H1 (cell line): ENCODE data around the gene TNP1. TPM values are rescaled to one million over a fixed set of nuclear protein-coding genes. Genes with fewer than 3 reads are reported as not detected.

Source experiments
- CTCF ChIA-PET: fragments of 300-600 bp; sonication (Branson Sonifier 250); formaldehyde crosslinking; loops from one replicate; lab custom pipeline; 2021; ENCODE audit not compliant: partially characterized antibody; lab: Charles Lee
- POLR2A ChIA-PET: fragments of 300-600 bp; sonication (Branson Sonifier 250); formaldehyde crosslinking; loops from one replicate; lab custom pipeline; 2021; ENCODE audit warnings: inconsistent platforms; ENCODE audit not compliant: partially characterized antibody; lab: Charles Lee
- DNase-seq, 2 experiments: peaks; one replicate each; pipeline versions ENCODE4 v3.0.0 to v3.0.0-alpha.2; 2010 to 2022; ENCODE audit warnings: low spot score in 2 of 2, low read depth in 1 of 2, mixed read lengths in 1 of 2
- FAIRE-seq: peaks from 2 replicates; lab custom pipeline; 2011; peaks lifted over from hg19 to GRCh38; lab: Jason Lieb, UNC
- H2AFZ ChIP-seq: 2 replicates; pipeline ENCODE4 v1.8.1; 2012; ENCODE audit warnings: low read length, inconsistent platforms
- H2AK5ac ChIP-seq: 2 replicates; pipeline ENCODE4 v1.6.1; 2013; ENCODE audit warnings: low read depth, low read length
- H2BK120ac ChIP-seq: replicated peaks from 2 replicates; pipeline ENCODE3; 2013; ENCODE audit warnings: low read depth, low read length, inconsistent platforms
- H2BK12ac ChIP-seq: 2 replicates; pipeline ENCODE4 v1.6.1; 2013; ENCODE audit warnings: low read depth, low read length
- H2BK15ac ChIP-seq: 2 replicates; pipeline ENCODE4 v1.6.1; 2013; ENCODE audit warnings: low read length
- H2BK20ac ChIP-seq: 2 replicates; pipeline ENCODE4 v1.6.1; 2013; ENCODE audit warnings: low read length
- H2BK5ac ChIP-seq: 2 replicates; pipeline ENCODE4 v1.6.1; 2013; ENCODE audit warnings: low read depth, low read length
- H3K14ac ChIP-seq: 2 replicates; pipeline ENCODE4 v1.6.1; 2013; ENCODE audit warnings: inconsistent platforms; ENCODE audit not compliant: insufficient read length
- H3K18ac ChIP-seq: 2 replicates; pipeline ENCODE4 v1.6.1; 2013; ENCODE audit warnings: low read length; ENCODE audit errors: extremely low read depth
- H3K23ac ChIP-seq: 2 replicates; pipeline ENCODE4 v1.6.1; 2013; ENCODE audit warnings: inconsistent platforms; ENCODE audit not compliant: insufficient read length
- H3K23me2 ChIP-seq: 2 replicates; pipeline ENCODE4 v1.6.1; 2013; ENCODE audit warnings: low read depth, low read length
- H3K27ac ChIP-seq: 2 replicates; pipeline ENCODE4 v1.6.1; 2011; ENCODE audit warnings: low read depth, low read length, inconsistent platforms
- H3K27me3 ChIP-seq, 4 experiments: replicated peaks in 1 of 4; 1 replicate in 1 of 4; 2 replicates in 3 of 4; pipeline versions ENCODE4 v1.6.1 to v1.8.1; 2011 to 2013; ENCODE audit warnings: low read length in 3 of 4, mild to moderate bottlenecking in 3 of 4, inconsistent platforms in 2 of 4, mixed read lengths in 2 of 4, moderate library complexity in 1 of 4; ENCODE audit not compliant: control insufficient read depth in 3 of 4, insufficient read depth in 3 of 4; ENCODE audit errors: extremely low read depth in 1 of 4
- H3K36me3 ChIP-seq, 4 experiments: 2 replicates each; pipeline versions ENCODE4 v1.6.1 to v1.8.1; 2011 to 2013; ENCODE audit warnings: mild to moderate bottlenecking in 4 of 4, low read length in 3 of 4, moderate library complexity in 2 of 4, control low read depth in 1 of 4, inconsistent platforms in 1 of 4; ENCODE audit not compliant: insufficient read depth in 4 of 4, control insufficient read depth in 2 of 4
- H3K4ac ChIP-seq: replicated peaks from 2 replicates; pipeline ENCODE3; 2013; ENCODE audit warnings: low read length, low read depth, mixed read lengths, inconsistent platforms; ENCODE audit not compliant: insufficient read length
- H3K4me1 ChIP-seq, 4 experiments: replicated peaks in 1 of 4; 1 replicate in 1 of 4; 2 replicates in 3 of 4; pipeline versions ENCODE4 v1.6.1 to v1.8.1; 2011 to 2013; ENCODE audit warnings: low read length in 3 of 4, inconsistent platforms in 2 of 4, mixed read lengths in 1 of 4; ENCODE audit not compliant: insufficient read depth in 4 of 4, control insufficient read depth in 3 of 4
- H3K4me2 ChIP-seq, 2 experiments: 2 replicates each; pipeline versions ENCODE4 v1.6.1 to v1.8.1; 2011 to 2013; ENCODE audit warnings: low read depth in 2 of 2, low read length in 2 of 2, control low read depth in 1 of 2, inconsistent platforms in 1 of 2, mild to moderate bottlenecking in 1 of 2; ENCODE audit not compliant: insufficient read depth in 1 of 2
- H3K4me3 ChIP-seq, 4 experiments: fragments of 200-600, 300-600 bp in 1 of 4; sonication (generic), shearing (Covaris generic), sonication (Bioruptor Twin) in 1 of 4; 2 replicates each; pipeline versions ENCODE4 v1.5.1 to v1.8.1; 2011 to 2016; ENCODE audit warnings: low read length in 4 of 4, low read depth in 3 of 4, control low read depth in 2 of 4, inconsistent platforms in 2 of 4, mild to moderate bottlenecking in 2 of 4, mixed read lengths in 1 of 4, moderate library complexity in 1 of 4; ENCODE audit not compliant: insufficient read depth in 2 of 4; ENCODE audit errors: extremely low read depth in 1 of 4
- H3K56ac ChIP-seq: replicated peaks from 2 replicates; pipeline ENCODE3; 2013; ENCODE audit warnings: low read depth, mild to moderate bottlenecking, mixed read lengths, low read length, inconsistent platforms; ENCODE audit not compliant: insufficient read length
- H3K79me1 ChIP-seq: 2 replicates; pipeline ENCODE4 v1.6.1; 2013; ENCODE audit warnings: low read depth, low read length, control low read depth
- H3K79me2 ChIP-seq, 2 experiments: 2 replicates each; pipeline versions ENCODE4 v1.6.1 to v1.8.1; 2012 to 2013; ENCODE audit warnings: low read length in 2 of 2, mild to moderate bottlenecking in 2 of 2, inconsistent platforms in 1 of 2; ENCODE audit not compliant: insufficient read depth in 2 of 2, control insufficient read depth in 1 of 2
- H3K9ac ChIP-seq, 4 experiments: replicated peaks in 1 of 4; 1 replicate in 1 of 4; 2 replicates in 3 of 4; pipeline versions ENCODE4 v1.6.1 to v1.8.1; 2011 to 2013; ENCODE audit warnings: low read depth in 3 of 4, low read length in 3 of 4, control low read depth in 2 of 4, mild to moderate bottlenecking in 2 of 4, moderate library complexity in 2 of 4, inconsistent platforms in 1 of 4; ENCODE audit errors: extremely low read depth in 1 of 4
- H3K9me3 ChIP-seq, 2 experiments: 2 replicates each; pipeline versions ENCODE4 v1.6.1 to v1.8.1; 2012 to 2013; ENCODE audit warnings: mild to moderate bottlenecking in 2 of 2, moderate library complexity in 2 of 2, control low read depth in 1 of 2, inconsistent platforms in 1 of 2, low read depth in 1 of 2, low read length in 1 of 2, mixed read lengths in 1 of 2; ENCODE audit not compliant: insufficient read depth in 2 of 2
- H4K20me1 ChIP-seq, 2 experiments: replicated peaks in 1 of 2; 2 replicates each; pipeline versions ENCODE3 to v1.8.1; 2011 to 2013; ENCODE audit warnings: inconsistent platforms in 2 of 2, low read length in 2 of 2, mild to moderate bottlenecking in 1 of 2; ENCODE audit not compliant: insufficient read depth in 2 of 2, control insufficient read depth in 1 of 2
- H4K5ac ChIP-seq: 2 replicates; pipeline ENCODE4 v1.6.1; 2013; ENCODE audit warnings: low read length, low read depth, mixed read lengths, inconsistent platforms; ENCODE audit not compliant: insufficient read length
- H4K8ac ChIP-seq: 2 replicates; pipeline ENCODE4 v1.8.0; 2013; ENCODE audit warnings: mild to moderate bottlenecking, moderate library complexity, low read length, inconsistent platforms; ENCODE audit not compliant: insufficient read depth; ENCODE audit errors: extremely low read depth
- H4K91ac ChIP-seq: replicated peaks from 2 replicates; pipeline ENCODE3; 2013; ENCODE audit warnings: low read length, mixed read lengths, inconsistent platforms; ENCODE audit not compliant: insufficient read length
- BACH1 ChIP-seq: IDR thresholded peaks from 2 replicates; pipeline ENCODE4 v1.6.1; 2012; ENCODE audit warnings: low read length, improper control_type of control experiment
- BCL11A ChIP-seq, 2 experiments: IDR thresholded peaks; one replicate each; pipeline ENCODE4 v1.6.1; 2011; ENCODE audit warnings: low read depth in 2 of 2, low read length in 2 of 2, mild to moderate bottlenecking in 2 of 2
- BRCA1 ChIP-seq: IDR thresholded peaks from 2 replicates; pipeline ENCODE4 v1.6.1; 2012; ENCODE audit warnings: low read depth, low read length, improper control_type of control experiment
- CHD2 ChIP-seq: IDR thresholded peaks from 2 replicates; pipeline ENCODE4 v1.6.1; 2012; ENCODE audit warnings: low read length, improper control_type of control experiment
- EGR1 ChIP-seq: IDR thresholded peaks from 2 replicates; pipeline ENCODE4 v1.6.1; 2011; ENCODE audit warnings: low read depth, low read length, borderline replicate concordance
- FOSL1 ChIP-seq: IDR thresholded peaks from 2 replicates; pipeline ENCODE4 v1.6.1; 2011; ENCODE audit warnings: mild to moderate bottlenecking, low read depth, low read length, moderate library complexity; ENCODE audit not compliant: insufficient read depth
- JUND ChIP-seq: IDR thresholded peaks from 2 replicates; pipeline ENCODE4 v1.6.1; 2011; ENCODE audit warnings: mild to moderate bottlenecking, improper control_type of control experiment, low read length
- MAFK ChIP-seq: IDR thresholded peaks from 2 replicates; pipeline ENCODE4 v1.6.1; 2012; ENCODE audit warnings: low read depth, mild to moderate bottlenecking, improper control_type of control experiment, low read length
- MAX ChIP-seq: IDR thresholded peaks from 2 replicates; pipeline ENCODE4 v1.6.1; 2012; ENCODE audit warnings: inconsistent platforms
- POLR2A ChIP-seq, 2 experiments: IDR thresholded peaks; 1 replicate in 1 of 2; 2 replicates in 1 of 2; pipeline ENCODE4 v1.6.1; 2011; ENCODE audit warnings: low read depth in 2 of 2, low read length in 2 of 2, mild to moderate bottlenecking in 2 of 2; ENCODE audit errors: control extremely low read depth in 1 of 2
- RAD21 ChIP-seq, 2 experiments: IDR thresholded peaks in 1 of 2; conservative IDR thresholded peaks in 1 of 2; 2 replicates each; pipeline ENCODE4 v1.6.1; 2011; ENCODE audit warnings: low read depth in 2 of 2, low read length in 2 of 2, improper control_type of control experiment in 1 of 2, inconsistent platforms in 1 of 2, mild to moderate bottlenecking in 1 of 2, moderate library complexity in 1 of 2
- RBBP5 ChIP-seq: IDR thresholded peaks from 2 replicates; pipeline ENCODE4 v1.7.1; 2012; ENCODE audit warnings: low read depth, mild to moderate bottlenecking, inconsistent platforms, low read length, moderate library complexity, borderline replicate concordance
- SIX5 ChIP-seq: IDR thresholded peaks from 2 replicates; pipeline ENCODE4 v1.6.1; 2011; ENCODE audit warnings: mild to moderate bottlenecking, low read depth, low read length
- SP4 ChIP-seq: IDR thresholded peaks from 2 replicates; pipeline ENCODE4 v1.6.1; 2012; ENCODE audit warnings: low read length, inconsistent platforms
- SUZ12 ChIP-seq: fragments of 200-600 bp; sonication (generic); IDR thresholded peaks from 2 replicates; pipeline ENCODE4 v1.6.1; 2012; ENCODE audit warnings: mild to moderate bottlenecking, inconsistent platforms, low read length, moderate library complexity, mixed read lengths
- TAF1 ChIP-seq: IDR thresholded peaks from 2 replicates; pipeline ENCODE4 v1.6.1; 2011; ENCODE audit warnings: mild to moderate bottlenecking, low read depth, low read length
- WGBS, 2 experiments: shearing (Covaris generic) in 1 of 2; methylation state at CpG; one replicate each; pipeline versions ENCODE4 v1.1.6 to v1.1.7; 2013 to 2015; ENCODE audit warnings: low lambda C conversion rate in 2 of 2, mixed read lengths in 2 of 2, inconsistent platforms in 1 of 2, low coverage in 1 of 2, missing lambda C conversion rate in 1 of 2; ENCODE audit not compliant: insufficient replicate concordance in 2 of 2, insufficient coverage in 1 of 2, insufficient read length in 1 of 2; ENCODE audit errors: extremely low coverage in 1 of 2, missing lambda C conversion rate in 1 of 2; 5-methylcytosine and 5-hydroxymethylcytosine counted together
- polyA plus RNA-seq, 7 experiments: library from polyadenylated mRNA; depleted of rRNA in 3 of 7; stranded (reverse) in 5 of 7; unstranded in 2 of 7; fragments of >200 nt in 5 of 7; fragments of 200-250 nt in 2 of 7; gene quantifications; 1 replicate in 5 of 7; 2 replicates in 1 of 7; 4 replicates in 1 of 7; pipeline versions ENCODE4 v1.2.1 to v1.2.3, GENCODE V29; 2011 to 2013; ENCODE audit warnings: missing spikeins in 2 of 7, mixed read lengths in 2 of 7
- total RNA-seq: library from RNA; stranded (reverse); fragmentation: NEBNext Ultra II Directional; extraction: Animal tissue kit (Norgen Biotek cat#: 25700); gene quantifications from 2 replicates; pipeline ENCODE4 v1.2.1, GENCODE V29; 2021

The TNP1 gene
- total and polyA plus RNA-seq, 2 of the 8 experiments (the other 6 are each of a cell fraction or from before 2014, with no cell fraction given), result not detected

- Histone ChIP-seq H3K4me2 (no peak overlapping the region), H3K4me1 (no peaks in the 10 kb centered on the region), H4K91ac (no peak overlapping the region), H3K23ac (no peak overlapping the region), H3K23me2 (no peaks in the 10 kb centered on the region), H3K9me3 (no peaks in the 10 kb centered on the region), H3K4me3 (no peak overlapping the region), H2BK15ac (no peak overlapping the region), H2BK5ac (no peak overlapping the region), H4K20me1 (no peaks in the 10 kb centered on the region), H3K79me1 (no peaks in the 10 kb centered on the region), H2AFZ (no peak overlapping the region), H3K36me3 (no peaks in the 10 kb centered on the region), H3K18ac (no peak overlapping the region), H2BK12ac (no peak overlapping the region), H3K56ac (no peak overlapping the region), H3K79me2 (no peaks in the 10 kb centered on the region), H2BK120ac (no peak overlapping the region), H4K8ac (no peak overlapping the region), H3K27ac (no peak overlapping the region), H2BK20ac (no peak overlapping the region), H3K27me3 (no peaks in the 10 kb centered on the region), H3K4ac (no peak overlapping the region), H4K5ac (no peak overlapping the region), H2AK5ac (no peak overlapping the region), H3K14ac (no peak overlapping the region), H3K9ac (peak overlapping the region in 1 of 4 experiments; percentile 34; a peak in 1 of 7 replicates)
- FAIRE-seq (no peak), DNase-seq (no peak)
- WGBS, 2 experiments, result 100% methylated on average over 1 of the region's 1 CpG; no CpG with 5 or more reads in 1 of the 2 experiments
- ChIA-PET CTCF (interaction anchor here (2.0 kb wide), 1 partner anchor 12 kb away, joined by 4 read pairs; no protein-coding TSS in a partner anchor), POLR2A (interaction anchor here (1.4 kb wide), 1 partner anchor 375 kb away, joined by 3 read pairs; the partner anchor contains the start of gene RPL37A)
- TF ChIP-seq JUND (no peak), TAF1 (no peak), BCL11A (IDR thresholded peaks at IDR 0.05; ENCODE audit: low read depth in 2 of 2, low read length in 2 of 2) (no peak), CHD2 (no peak), MAX (no peak), MAFK (no peak), BRCA1 (no peak), RBBP5 (no peak), EGR1 (no peak), FOSL1 (no peak), SP4 (no peak), SUZ12 (no peak), POLR2A (IDR thresholded peaks at IDR 0.05; ENCODE audit: control extremely low read depth in 1 of 2, low read depth in 2 of 2, low read length in 2 of 2) (no peak), RAD21 (IDR thresholded peaks at IDR 0.05 in 1 of 2, conservative IDR thresholded peaks at IDR 0.05 in 1 of 2; ENCODE audit: low read depth in 2 of 2, low read length in 2 of 2) (no peak), BACH1 (no peak), SIX5 (no peak)
Measured at GRCh38 chr2:216873573-216873972, 13.7 kb upstream of the TNP1 start.
